ENCODE measurements around the gene KHK. TPM values are rescaled to one million over a fixed set of nuclear protein-coding genes. Genes with fewer than 3 reads are reported as not detected.

KHK gene
- total RNA-seq, 1 donor: 0.36 TPM

DNA sequence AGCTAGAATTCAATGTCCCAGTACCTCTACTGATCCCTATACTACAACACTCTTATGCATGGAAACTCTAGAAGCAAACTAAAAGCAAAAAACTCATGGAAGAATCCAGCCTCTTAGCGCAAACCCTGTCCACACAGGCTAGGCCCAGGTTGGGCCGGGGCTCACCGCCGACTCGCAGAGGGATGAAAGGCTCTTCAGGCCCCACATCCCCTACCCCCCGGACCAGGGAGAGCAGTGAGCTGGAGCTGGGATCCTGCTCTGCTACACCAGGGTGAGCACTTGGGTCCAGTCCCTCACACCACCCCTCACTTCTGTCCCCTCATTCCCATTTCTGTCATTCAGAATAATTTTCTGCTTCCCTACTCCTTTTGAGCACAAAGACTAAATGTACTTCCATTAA, 17.1 kb upstream of the KHK start:
- no peaks in the 10 kb centered on the region for H3K9me3 ChIP-seq (ENCODE audit: low read depth, low read length)
- DNase-seq (ENCODE audit: insufficient read length, low spot score, missing footprints): peak; percentile 79
- H4K20me1 ChIP-seq (ENCODE audit: insufficient read depth, low read length): peaks cover 29% of the 10 kb centered on the region
- TF ChIP-seq, protein P1, sequence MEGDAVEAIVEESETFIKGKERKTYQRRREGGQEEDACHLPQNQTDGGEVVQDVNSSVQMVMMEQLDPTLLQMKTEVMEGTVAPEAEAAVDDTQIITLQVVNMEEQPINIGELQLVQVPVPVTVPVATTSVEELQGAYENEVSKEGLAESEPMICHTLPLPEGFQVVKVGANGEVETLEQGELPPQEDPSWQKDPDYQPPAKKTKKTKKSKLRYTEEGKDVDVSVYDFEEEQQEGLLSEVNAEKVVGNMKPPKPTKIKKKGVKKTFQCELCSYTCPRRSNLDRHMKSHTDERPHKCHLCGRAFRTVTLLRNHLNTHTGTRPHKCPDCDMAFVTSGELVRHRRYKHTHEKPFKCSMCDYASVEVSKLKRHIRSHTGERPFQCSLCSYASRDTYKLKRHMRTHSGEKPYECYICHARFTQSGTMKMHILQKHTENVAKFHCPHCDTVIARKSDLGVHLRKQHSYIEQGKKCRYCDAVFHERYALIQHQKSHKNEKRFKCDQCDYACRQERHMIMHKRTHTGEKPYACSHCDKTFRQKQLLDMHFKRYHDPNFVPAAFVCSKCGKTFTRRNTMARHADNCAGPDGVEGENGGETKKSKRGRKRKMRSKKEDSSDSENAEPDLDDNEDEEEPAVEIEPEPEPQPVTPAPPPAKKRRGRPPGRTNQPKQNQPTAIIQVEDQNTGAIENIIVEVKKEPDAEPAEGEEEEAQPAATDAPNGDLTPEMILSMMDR (IDR thresholded peaks at IDR 0.05; ENCODE audit: extremely low read depth, low read depth, low read length): no peak
- H3K4me1 ChIP-seq (ENCODE audit: insufficient read depth, low read length): peaks cover 46% of the 10 kb centered on the region
- no peak overlapping the region for H2AFZ ChIP-seq (ENCODE audit: low read length)
- H3K27ac ChIP-seq (ENCODE audit: low read depth, low read length): peak overlapping the region; percentile 11
- H3K27me3 ChIP-seq (ENCODE audit: insufficient read depth, low read length): no peaks in the 10 kb centered on the region
- peak overlapping the region; percentile 97 for H3K4me2 ChIP-seq (ENCODE audit: insufficient read depth, low read length)
- H3K36me3 ChIP-seq (ENCODE audit: insufficient read depth, low read length): peaks cover 42% of the 10 kb centered on the region
- H3K79me2 ChIP-seq (ENCODE audit: insufficient read depth, low read length): peaks cover 50% of the 10 kb centered on the region
- H3K4me3 ChIP-seq (ENCODE audit: insufficient read depth, low read length): peak overlapping the region; percentile 99

DNA sequence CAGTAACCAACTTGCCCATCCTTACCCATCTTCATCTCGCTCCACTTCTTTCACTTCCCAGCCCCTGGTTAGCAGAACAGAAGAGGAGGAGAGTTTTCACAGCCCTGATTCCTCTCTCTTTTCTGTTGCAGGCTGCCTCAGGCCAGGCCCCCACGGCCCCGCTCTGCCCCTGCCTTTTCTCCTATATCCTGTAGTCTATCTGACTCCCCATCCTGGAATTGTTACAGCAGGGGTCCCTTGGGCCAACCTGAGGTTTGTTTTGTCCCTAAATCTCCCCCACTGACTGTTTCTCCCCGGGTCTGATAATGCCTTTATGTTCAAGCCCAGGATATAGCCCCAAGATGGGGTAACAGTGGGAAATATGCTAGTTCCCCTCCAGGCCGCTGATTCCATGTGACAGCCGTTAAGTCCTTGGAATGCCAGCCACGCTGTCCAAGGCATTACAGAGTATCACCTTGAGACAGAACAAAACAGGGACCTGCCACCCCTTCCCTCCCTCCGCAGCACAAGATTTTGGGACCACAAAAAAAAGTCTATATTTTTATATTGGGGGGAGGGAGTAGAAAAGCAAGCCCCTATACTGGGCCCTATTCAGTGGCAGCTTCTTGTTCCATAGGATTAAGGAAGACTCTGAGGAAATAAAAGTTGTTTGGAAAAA, 16.5 kb upstream of the KHK start:
- H3K27ac ChIP-seq (ENCODE audit: low read depth, low read length): peak overlapping the region; percentile 90
- peak overlapping the region; percentile 99 for H3K4me3 ChIP-seq (ENCODE audit: insufficient read depth, low read length)
- H3K9me3 ChIP-seq (ENCODE audit: low read depth, low read length): no peaks in the 10 kb centered on the region
- peak; percentile 58 for DNase-seq (ENCODE audit: insufficient read length, low spot score, missing footprints)
- TF ChIP-seq, protein P1 (IDR thresholded peaks at IDR 0.05; ENCODE audit: extremely low read depth, low read depth, low read length): no peak
- H3K79me2 ChIP-seq (ENCODE audit: insufficient read depth, low read length): peaks cover 50% of the 10 kb centered on the region
- peak overlapping the region; percentile 97 for H3K4me2 ChIP-seq (ENCODE audit: insufficient read depth, low read length)
- no peak overlapping the region for H2AFZ ChIP-seq (ENCODE audit: low read length)
- peaks cover 38% of the 10 kb centered on the region for H3K36me3 ChIP-seq (ENCODE audit: insufficient read depth, low read length)
- no peaks in the 10 kb centered on the region for H3K27me3 ChIP-seq (ENCODE audit: insufficient read depth, low read length)
- peaks cover 29% of the 10 kb centered on the region for H4K20me1 ChIP-seq (ENCODE audit: insufficient read depth, low read length)
- H3K4me1 ChIP-seq (ENCODE audit: insufficient read depth, low read length): peaks cover 52% of the 10 kb centered on the region

DNA sequence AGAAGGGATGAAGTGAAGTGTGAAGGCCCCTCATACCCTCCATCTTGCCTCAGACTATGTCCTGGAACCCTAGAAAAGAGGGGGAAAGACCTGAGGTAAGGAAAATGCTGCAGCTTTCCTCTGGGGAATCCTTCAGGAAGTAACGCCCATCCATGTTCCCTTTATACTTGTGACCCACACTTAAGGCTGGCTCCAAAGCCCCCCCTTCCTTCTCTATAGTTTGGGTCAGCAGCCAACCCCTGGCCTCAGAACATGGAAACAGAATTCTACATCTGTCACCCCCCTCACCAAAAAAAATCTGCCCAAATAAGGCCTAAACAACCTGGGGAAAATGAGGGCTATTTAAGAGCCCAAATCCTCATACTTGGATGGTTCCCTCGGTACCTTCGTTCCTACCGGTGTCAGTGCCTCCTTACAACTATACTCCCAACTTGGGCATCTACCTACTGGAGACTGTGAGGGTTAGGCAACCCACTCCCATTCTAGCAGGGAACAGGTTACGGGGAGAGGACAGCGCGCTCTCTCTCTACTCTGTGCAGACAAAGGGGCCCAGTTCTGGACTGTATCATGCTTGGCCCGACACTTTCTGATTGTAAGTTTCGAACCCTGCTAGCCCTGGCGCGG, 15.8 kb upstream of the KHK start:
- no peaks in the 10 kb centered on the region for H3K27me3 ChIP-seq (ENCODE audit: insufficient read depth, low read length)
- H3K79me2 ChIP-seq (ENCODE audit: insufficient read depth, low read length): peaks cover 47% of the 10 kb centered on the region
- peak; percentile 65 for DNase-seq (ENCODE audit: insufficient read length, low spot score, missing footprints)
- peak overlapping the region; percentile 97 for H3K4me2 ChIP-seq (ENCODE audit: insufficient read depth, low read length)
- peak overlapping the region; percentile 99 for H3K4me3 ChIP-seq (ENCODE audit: insufficient read depth, low read length)
- H3K36me3 ChIP-seq (ENCODE audit: insufficient read depth, low read length): peaks cover 32% of the 10 kb centered on the region
- peak overlapping the region; percentile 90 for H3K27ac ChIP-seq (ENCODE audit: low read depth, low read length)
- H3K9me3 ChIP-seq (ENCODE audit: low read depth, low read length): no peaks in the 10 kb centered on the region
- H3K4me1 ChIP-seq (ENCODE audit: insufficient read depth, low read length): peaks cover 54% of the 10 kb centered on the region
- peak overlapping the region; percentile 85 for H2AFZ ChIP-seq (ENCODE audit: low read length)
- H4K20me1 ChIP-seq (ENCODE audit: insufficient read depth, low read length): peaks cover 29% of the 10 kb centered on the region
- TF ChIP-seq, protein P1 (IDR thresholded peaks at IDR 0.05; ENCODE audit: extremely low read depth, low read depth, low read length): no peak

DNA sequence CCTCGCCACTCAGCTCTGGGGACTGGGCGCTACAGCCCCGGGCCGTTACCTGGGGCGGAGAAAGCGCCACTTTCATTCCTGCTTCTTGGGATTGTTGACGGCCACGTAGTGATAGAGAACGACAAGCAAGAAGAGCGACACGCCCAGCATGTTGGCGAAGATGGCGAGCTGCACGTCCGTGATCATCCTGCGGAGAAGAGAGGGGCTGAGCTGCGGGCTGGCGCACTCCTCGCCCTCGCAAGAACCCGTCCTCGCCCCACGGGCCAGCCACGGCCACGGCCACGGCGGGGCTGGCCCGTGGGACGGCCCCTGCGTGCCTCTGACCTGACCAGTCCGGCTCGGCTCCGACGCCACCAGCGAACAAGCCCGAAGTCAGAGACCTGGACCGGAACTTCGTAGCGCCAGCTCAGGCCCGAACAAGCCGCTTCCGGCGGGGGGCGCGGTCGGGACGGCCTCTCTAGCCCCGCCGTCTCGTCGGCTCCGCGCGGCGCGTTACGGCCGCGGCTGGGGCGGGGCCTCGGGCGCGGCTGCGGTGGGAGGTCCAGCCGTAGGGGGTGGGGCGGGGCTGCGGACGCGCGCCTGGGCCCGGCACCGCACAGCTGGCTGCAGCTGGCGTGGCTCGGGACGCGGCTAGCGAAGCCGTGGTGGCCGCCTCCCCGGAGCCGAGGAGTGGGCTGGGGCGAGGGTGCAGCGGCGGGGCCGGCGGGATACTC, 15.1 kb upstream of the KHK start, which contains the start of gene OST4:
TSS of gene OST4 (minus strand) at position 378 of the 713 bp plus-strand sequence.
- DNase-seq (ENCODE audit: insufficient read length, low spot score, missing footprints): peak; percentile 99
- Histone ChIP-seq H3K4me1 (ENCODE audit: insufficient read depth, low read length) (peaks cover 56% of the 10 kb centered on the region), H3K79me2 (ENCODE audit: insufficient read depth, low read length) (peaks cover 42% of the 10 kb centered on the region), H3K36me3 (ENCODE audit: insufficient read depth, low read length) (peaks cover 30% of the 10 kb centered on the region), H3K27ac (ENCODE audit: low read depth, low read length) (peak within 1 kb of the TSS; percentile 90), H3K9me3 (ENCODE audit: low read depth, low read length) (no peaks in the 10 kb centered on the region), H2AFZ (ENCODE audit: low read length) (peak within 1 kb of the TSS; percentile 85), H3K4me3 (ENCODE audit: insufficient read depth, low read length) (peak within 1 kb of the TSS; percentile 99), H3K4me2 (ENCODE audit: insufficient read depth, low read length) (peak within 1 kb of the TSS; percentile 97), H3K27me3 (ENCODE audit: insufficient read depth, low read length) (no peaks in the 10 kb centered on the region), H4K20me1 (ENCODE audit: insufficient read depth, low read length) (peaks cover 29% of the 10 kb centered on the region)
- TF ChIP-seq, protein P1 (IDR thresholded peaks at IDR 0.05; ENCODE audit: extremely low read depth, low read depth, low read length): no peak

Data from osteoblast (primary cell).